Right lung (tissue), 10 donors: ENCODE results near the gene FGF4. TPM values are rescaled to one million over a fixed set of nuclear protein-coding genes. Genes with fewer than 3 reads are reported as not detected.

ENCODE experiments used
- DNase-seq, 2 donors: peaks; one replicate each; pipeline ENCODE4 v3.0.0-alpha.2; 2013
- long read RNA-seq, 8 donors: transcript quantifications; one replicate each; lab custom pipeline, GENCODE V29; 2026
- polyA plus RNA-seq, 5 donors: library from polyadenylated mRNA; unstranded; fragments of 120-200 nt; gene quantifications; one replicate each; pipeline versions ENCODE4 v1.2.1 to v1.2.3, GENCODE V29; 2013; ENCODE audit warnings: inconsistent platforms in 1 of 5, low replicate concordance in 1 of 5; ENCODE audit not compliant: insufficient read length in 5 of 5, insufficient read depth in 1 of 5

FGF4 gene
- under 1 TPM in 1 of 5 donors, not detected in 4; 0.31 TPM for polyA plus RNA-seq
- long read RNA-seq, donor 1 = 0 reads
- long read RNA-seq, donor 2 = 0 reads
- long read RNA-seq, donor 3 = 0 reads
- long read RNA-seq, donor 4 = 0 reads
- long read RNA-seq, donor 5 = 0 reads
- long read RNA-seq, donor 6 = 0 reads
- long read RNA-seq, donor 7 = 0 reads
- long read RNA-seq, donor 8 = 0 reads

GRCh38 chr11:69775163-69775755, at the start of gene FGF4:
Gene FGF4 (minus strand): TSS chr11:69775341. CDS start chr11:69775084, 257 bp downstream.
- no peak for DNase-seq

- DNase-seq = no peak
Observed at GRCh38 chr11:69823641-69824265, 48.6 kb upstream of the FGF4 start.

- DNase-seq = no peak
Observed at GRCh38 chr11:69822676-69823494, 47.7 kb upstream of the FGF4 start.

GRCh38 chr11:69821511-69822040, 46.4 kb upstream of the FGF4 start:
- DNase-seq = no peak

- DNase-seq = no peak
Observed at GRCh38 chr11:69820441-69820840, 45.3 kb upstream of the FGF4 start.

- DNase-seq = no peak
Observed at GRCh38 chr11:69819541-69820070, 44.5 kb upstream of the FGF4 start.

GRCh38 chr11:69818603-69819441, 43.7 kb upstream of the FGF4 start, which contains the start of gene FGF3:
Gene FGF3 (minus strand): TSS chr11:69819416. CDS start chr11:69818933, 483 bp downstream.
- no peak for DNase-seq

- no peak for DNase-seq
Observed at GRCh38 chr11:69818231-69818602, 43.1 kb upstream of the FGF4 start.

- no peak for DNase-seq
Observed at GRCh38 chr11:69817265-69818230, 42.4 kb upstream of the FGF4 start.

- DNase-seq = no peak
Observed at GRCh38 chr11:69816671-69817070, 41.5 kb upstream of the FGF4 start.

- no peak for DNase-seq
Observed at GRCh38 chr11:69815973-69816372, 40.8 kb upstream of the FGF4 start.

- no peak for DNase-seq
Observed at GRCh38 chr11:69814902-69815301, 39.8 kb upstream of the FGF4 start.

- no peak for DNase-seq
Observed at GRCh38 chr11:69814411-69814810, 39.3 kb upstream of the FGF4 start.

GRCh38 chr11:69813839-69814238, 38.7 kb upstream of the FGF4 start:
- no peak for DNase-seq

- DNase-seq = no peak
Observed at GRCh38 chr11:69812946-69813345, 37.8 kb upstream of the FGF4 start.

GRCh38 chr11:69812256-69812655, 37.1 kb upstream of the FGF4 start:
- no peak for DNase-seq

GRCh38 chr11:69811431-69811830, 36.3 kb upstream of the FGF4 start:
- DNase-seq = no peak

GRCh38 chr11:69810289-69811118, 35.4 kb upstream of the FGF4 start:
- DNase-seq = no peak

GRCh38 chr11:69808667-69809086, 33.5 kb upstream of the FGF4 start:
- DNase-seq = no peak
